Upper lobe of right lung (tissue), 1 donor: Measurements from ENCODE around the gene ADAMTS12. TPM values are rescaled to one million over a fixed set of nuclear protein-coding genes. Genes with fewer than 3 reads are reported as not detected.

Experiments
- ATAC-seq: fragments of 200-7000 bp; cut with Tn5 transposase; one replicate; pipeline ENCODE4 v1.9.1; 2020; ENCODE audit warnings: mild to moderate bottlenecking, moderate library complexity
- DNase-seq: peaks from one replicate; pipeline ENCODE4 v3.0.0-alpha.2; 2020
- H3K27ac ChIP-seq: fragments of 200-600 bp; one replicate; pipeline ENCODE4 v1.8.0; 2022
- H3K27me3 ChIP-seq: fragments of 200-600 bp; one replicate; pipeline ENCODE4 v1.8.0; 2022; ENCODE audit warnings: mild to moderate bottlenecking
- H3K36me3 ChIP-seq: fragments of 200-600 bp; one replicate; pipeline ENCODE4 v1.8.0; 2022
- H3K4me1 ChIP-seq: fragments of 200-600 bp; one replicate; pipeline ENCODE4 v1.8.0; 2022
- H3K4me3 ChIP-seq: fragments of 200-600 bp; one replicate; pipeline ENCODE4 v1.8.0; 2022; ENCODE audit warnings: mild to moderate bottlenecking
- H3K9me3 ChIP-seq: fragments of 200-600 bp; one replicate; pipeline ENCODE4 v1.8.0; 2022
- CTCF ChIP-seq: fragments of 200-600 bp; IDR thresholded peaks from one replicate; pipeline ENCODE4 v1.8.0; 2022; ENCODE audit warnings: antibody characterized with exemption
- intact Hi-C: fragments of 100-400 bp; cut with DNase I; formaldehyde crosslinking; loops from one replicate; pipeline ENCODE4 v1.11.0; 2022
- total RNA-seq: library from RNA; stranded (reverse); fragmentation: NEBNext Ultra II Directional; extraction: Animal tissue kit (Norgen Biotek cat#: 25700); gene quantifications from one replicate; pipeline ENCODE4 v1.2.1, GENCODE V29; 2021
- donor health status: DM: no; HTN: yes; CAD: no; lungs with severe emphysema.

Gene ADAMTS12
- total RNA-seq, 1 donor from 2014 or later, result 11.2 TPM

GRCh38 chr5:33742181-33742580, 149.6 kb downstream of the ADAMTS12 start:
- Histone ChIP-seq H3K4me3 (no peak overlapping the region), H3K36me3 (no peaks in the 10 kb centered on the region), H3K27me3 (no peaks in the 10 kb centered on the region), H3K27ac (no peak overlapping the region), H3K4me1 (peaks cover under 1% of the 10 kb centered on the region), H3K9me3 (no peaks in the 10 kb centered on the region)
- no peak for TF ChIP-seq CTCF
- no peak for DNase-seq
- intact Hi-C loops, result no loop called here
- ATAC-seq, result no peak

GRCh38 chr5:33738967-33739366, 152.8 kb downstream of the ADAMTS12 start:
- intact Hi-C loops, result no loop called here
- no peak for TF ChIP-seq CTCF
- Histone ChIP-seq H3K4me1 (peaks cover 13% of the 10 kb centered on the region), H3K4me3 (no peak overlapping the region), H3K27ac (no peak overlapping the region), H3K9me3 (no peaks in the 10 kb centered on the region), H3K36me3 (no peaks in the 10 kb centered on the region), H3K27me3 (no peaks in the 10 kb centered on the region)
- ATAC-seq (no peak), DNase-seq (no peak)

- no peak for TF ChIP-seq CTCF
- intact Hi-C loops, result no loop called here
- Histone ChIP-seq H3K27ac (no peak overlapping the region), H3K36me3 (no peaks in the 10 kb centered on the region), H3K4me1 (peaks cover 13% of the 10 kb centered on the region), H3K27me3 (no peaks in the 10 kb centered on the region), H3K9me3 (no peaks in the 10 kb centered on the region), H3K4me3 (no peak overlapping the region)
- DNase-seq, result no peak
- no peak for ATAC-seq
Measured at GRCh38 chr5:33738097-33738496, 153.7 kb downstream of the ADAMTS12 start.

GRCh38 chr5:33737697-33738096, 154.1 kb downstream of the ADAMTS12 start:
- no peak overlapping the region for H3K27ac ChIP-seq
- peaks cover 13% of the 10 kb centered on the region for H3K4me1 ChIP-seq
- no peaks in the 10 kb centered on the region for H3K27me3 ChIP-seq
- no peaks in the 10 kb centered on the region for H3K36me3 ChIP-seq
- no peaks in the 10 kb centered on the region for H3K9me3 ChIP-seq
- DNase-seq, result no peak
- no peak overlapping the region for H3K4me3 ChIP-seq
- TF ChIP-seq CTCF, result no peak
- intact Hi-C loops, result no loop called here
- no peak for ATAC-seq

DNA sequence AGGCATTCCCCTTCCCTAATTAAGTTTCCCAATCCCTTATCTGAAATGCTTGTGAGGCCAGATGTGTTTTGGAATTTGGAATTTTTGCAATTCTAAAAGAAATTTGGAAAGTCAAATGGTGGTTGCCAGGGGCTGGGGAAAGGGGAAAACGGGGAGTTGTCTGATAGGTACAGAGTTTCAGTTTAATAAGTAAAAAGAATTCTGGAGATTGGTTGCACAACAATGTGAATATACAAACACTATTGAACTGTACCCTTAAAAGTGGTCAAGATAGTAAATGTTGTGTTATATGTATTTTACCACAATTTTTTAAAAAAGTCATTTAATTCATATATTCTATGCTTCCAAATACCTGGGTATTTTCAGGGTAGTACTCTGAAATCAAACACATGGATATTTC, 154.5 kb downstream of the ADAMTS12 start:
- Histone ChIP-seq H3K36me3 (no peaks in the 10 kb centered on the region), H3K9me3 (no peaks in the 10 kb centered on the region), H3K27ac (no peak overlapping the region), H3K27me3 (no peaks in the 10 kb centered on the region), H3K4me3 (no peak overlapping the region), H3K4me1 (peaks cover 13% of the 10 kb centered on the region)
- no peak for TF ChIP-seq CTCF
- no peak for DNase-seq
- no peak for ATAC-seq
- intact Hi-C loops, result no loop called here

DNA sequence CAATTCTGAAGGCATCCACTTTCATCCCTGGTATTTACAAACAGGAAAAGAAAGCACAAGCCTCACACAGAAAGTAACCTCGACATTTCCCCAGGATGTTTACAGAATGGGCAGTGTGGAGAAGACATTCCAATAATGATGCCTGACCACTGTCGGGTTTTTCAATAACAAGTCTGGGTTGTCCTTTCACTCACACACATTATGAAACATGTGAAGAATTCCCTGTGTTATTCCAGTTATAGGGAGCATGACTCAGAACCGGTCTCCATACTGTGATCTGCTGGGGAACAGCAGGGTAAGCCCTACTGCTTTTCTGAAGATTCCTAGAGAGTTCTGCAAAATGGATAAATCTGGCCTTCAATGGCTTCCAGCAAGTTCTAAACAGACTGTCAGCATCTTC, 155.3 kb downstream of the ADAMTS12 start:
- TF ChIP-seq CTCF, result no peak
- no peak for DNase-seq
- H3K4me1 ChIP-seq, result peaks cover 13% of the 10 kb centered on the region
- intact Hi-C loops, result no loop called here
- no peak overlapping the region for H3K4me3 ChIP-seq
- no peak overlapping the region for H3K27ac ChIP-seq
- no peak for ATAC-seq
- H3K27me3 ChIP-seq, result no peaks in the 10 kb centered on the region
- H3K36me3 ChIP-seq, result no peaks in the 10 kb centered on the region
- no peaks in the 10 kb centered on the region for H3K9me3 ChIP-seq
